ENCODE data around the gene PTPRF.

Gene PTPRF

GRCh38 chr1:43617011-43617410, 86.3 kb downstream of the PTPRF start:
- no peak for TF ChIP-seq CTCF (IDR thresholded peaks at IDR 0.05; ENCODE audit: extremely low read depth, missing control alignments)
- no peak for DNase-seq (ENCODE audit: low spot score)

GRCh38 chr1:43617668-43618067, 87.0 kb downstream of the PTPRF start:
- TF ChIP-seq CTCF (IDR thresholded peaks at IDR 0.05; ENCODE audit: extremely low read depth, missing control alignments): no peak
- DNase-seq (ENCODE audit: low spot score): no peak

DNA sequence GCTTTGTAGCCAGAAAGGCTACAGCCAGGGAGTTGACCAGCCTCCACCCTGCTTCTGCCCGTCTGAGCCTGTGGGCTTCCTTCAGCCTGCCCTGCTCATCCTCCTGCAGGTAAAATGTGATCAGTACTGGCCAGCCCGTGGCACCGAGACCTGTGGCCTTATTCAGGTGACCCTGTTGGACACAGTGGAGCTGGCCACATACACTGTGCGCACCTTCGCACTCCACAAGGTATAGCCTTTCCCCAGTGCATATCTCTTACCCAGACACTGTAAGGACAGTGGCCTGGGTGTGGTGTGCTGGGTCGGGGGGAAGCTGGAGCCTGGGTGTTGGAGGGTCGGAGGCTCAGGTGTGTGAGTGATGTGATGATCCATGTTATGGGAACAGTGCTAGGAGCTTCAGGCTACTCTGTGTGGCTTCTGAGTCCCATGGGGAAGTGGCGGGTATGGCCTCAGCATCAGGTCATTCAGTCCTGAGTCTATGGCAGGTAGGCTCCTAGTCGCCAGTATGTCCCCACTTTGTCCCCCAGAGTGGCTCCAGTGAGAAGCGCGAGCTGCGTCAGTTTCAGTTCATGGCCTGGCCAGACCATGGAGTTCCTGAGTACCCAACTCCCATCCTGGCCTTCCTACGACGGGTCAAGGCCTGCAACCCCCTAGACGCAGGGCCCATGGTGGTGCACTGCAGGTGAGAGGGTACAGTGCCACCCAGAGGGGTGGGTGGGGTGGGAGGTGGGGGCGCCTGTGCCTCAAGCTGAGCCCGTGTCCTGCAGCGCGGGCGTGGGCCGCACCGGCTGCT, 88.0 kb downstream of the PTPRF start:
- no peak for TF ChIP-seq CTCF (IDR thresholded peaks at IDR 0.05; ENCODE audit: extremely low read depth, missing control alignments)
- no peak for DNase-seq (ENCODE audit: low spot score)

GRCh38 chr1:43619314-43619790, 88.7 kb downstream of the PTPRF start:
- no peak for DNase-seq (ENCODE audit: low spot score)

DNA sequence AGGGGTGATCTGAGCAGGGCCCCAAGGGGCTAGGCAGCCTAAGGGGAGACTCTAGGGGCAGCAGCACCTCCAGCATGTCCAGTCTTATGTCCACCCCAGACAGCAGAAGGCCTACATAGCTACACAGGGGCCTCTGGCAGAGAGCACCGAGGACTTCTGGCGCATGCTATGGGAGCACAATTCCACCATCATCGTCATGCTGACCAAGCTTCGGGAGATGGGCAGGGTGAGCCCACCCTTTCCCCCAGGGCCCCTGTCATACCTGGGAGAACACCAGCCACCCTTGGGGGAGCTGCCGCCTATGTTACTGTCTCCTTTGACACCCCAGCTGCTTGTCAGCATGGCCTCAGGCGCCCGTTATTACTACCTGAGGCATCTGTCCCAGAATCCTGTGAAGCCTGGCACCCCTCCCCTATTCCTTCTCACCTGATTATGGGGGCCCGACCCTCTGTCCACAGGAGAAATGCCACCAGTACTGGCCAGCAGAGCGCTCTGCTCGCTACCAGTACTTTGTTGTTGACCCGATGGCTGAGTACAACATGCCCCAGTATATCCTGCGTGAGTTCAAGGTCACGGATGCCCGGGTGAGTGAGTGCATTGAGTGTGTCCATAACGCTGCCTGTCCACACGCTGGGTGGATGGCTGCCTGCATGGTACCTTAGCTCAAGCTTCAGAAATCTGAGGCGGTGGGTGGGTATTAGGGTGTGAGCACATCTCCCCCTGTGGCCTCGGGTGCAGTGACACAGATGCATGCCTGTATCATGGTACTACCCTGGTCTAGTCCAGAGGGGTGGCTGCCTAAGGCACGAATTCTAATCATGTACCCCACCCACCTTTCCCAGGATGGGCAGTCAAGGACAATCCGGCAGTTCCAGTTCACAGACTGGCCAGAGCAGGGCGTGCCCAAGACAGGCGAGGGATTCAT, 89.6 kb downstream of the PTPRF start:
- TF ChIP-seq CTCF (IDR thresholded peaks at IDR 0.05; ENCODE audit: extremely low read depth, missing control alignments): no peak
- no peak for DNase-seq (ENCODE audit: low spot score)

More at GRCh38 chr1:43619314-43619790, 88.7 kb downstream of the PTPRF start:
- no peak for TF ChIP-seq CTCF (IDR thresholded peaks at IDR 0.05; ENCODE audit: extremely low read depth, missing control alignments)

- no peak for DNase-seq (ENCODE audit: low spot score)
- TF ChIP-seq CTCF (IDR thresholded peaks at IDR 0.05; ENCODE audit: extremely low read depth, missing control alignments): no peak
Observed at GRCh38 chr1:43620956-43621355, 90.3 kb downstream of the PTPRF start.

- no peak for TF ChIP-seq CTCF (IDR thresholded peaks at IDR 0.05; ENCODE audit: extremely low read depth, missing control alignments)
- DNase-seq (ENCODE audit: low spot score): no peak
Observed at GRCh38 chr1:43621386-43621785, 90.7 kb downstream of the PTPRF start.

All from GM20000 (cell line).